Dermis microvascular lymphatic vessel endothelial cell (primary cell): ENCODE measurements around the gene LHX3. TPM values are rescaled to one million over a fixed set of nuclear protein-coding genes. Genes with fewer than 3 reads are reported as not detected.

ENCODE experiments used
- DNase-seq, 2 donors: peaks; one replicate each; pipeline versions ENCODE4 v3.0.0 to v3.0.0-alpha.2; 2010; ENCODE audit warnings: low read depth in 2 of 2
- total RNA-seq: library from RNA; depleted of rRNA; stranded (reverse); fragments of >200 nt; gene quantifications from 2 replicates; pipeline ENCODE4 v1.2.1, GENCODE V29; 2014

The LHX3 gene
- total RNA-seq, 1 donor from 2014 or later = not detected

DNA sequence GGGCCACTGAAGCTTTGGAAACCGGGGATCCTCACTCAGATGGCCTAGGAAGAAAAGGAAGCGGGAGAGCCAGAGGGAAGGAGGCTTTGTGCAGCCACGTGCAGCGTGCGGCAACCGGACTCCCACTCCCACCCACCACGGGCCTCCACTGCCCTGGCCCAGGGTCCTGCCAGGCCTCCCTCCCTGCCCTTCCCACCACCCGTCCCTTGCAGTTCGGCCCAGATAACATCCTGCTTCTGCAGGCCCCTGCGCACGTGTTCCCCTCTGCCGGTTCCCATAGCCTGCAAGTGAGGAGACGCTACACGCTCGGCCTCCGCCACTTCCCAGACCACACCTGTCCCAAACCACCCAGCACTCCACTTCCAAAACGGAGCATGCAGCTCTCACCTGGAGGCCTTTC is 4.3 kb upstream of the LHX3 start:
- DNase-seq = no peak

DNA sequence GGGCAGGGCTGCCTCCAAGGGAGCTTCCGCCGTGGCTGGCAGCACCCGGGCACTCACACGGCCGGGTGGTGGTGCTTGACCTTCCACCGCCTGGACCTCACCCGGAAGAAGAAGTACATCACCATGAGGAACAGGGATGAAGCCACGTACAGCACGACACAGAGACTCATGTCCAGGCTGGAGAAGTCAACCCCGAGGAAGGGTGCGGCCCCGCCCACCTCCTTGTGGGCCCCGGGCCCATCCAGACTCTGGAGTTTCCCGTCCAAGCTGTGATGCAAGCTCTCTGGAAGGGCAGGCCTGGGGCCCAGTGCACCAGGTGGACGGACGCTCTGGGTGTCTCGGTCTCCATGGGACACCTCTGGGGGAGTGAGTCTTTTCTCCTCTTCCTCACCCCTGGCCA is 3.7 kb upstream of the LHX3 start:
- no peak for DNase-seq

DNA sequence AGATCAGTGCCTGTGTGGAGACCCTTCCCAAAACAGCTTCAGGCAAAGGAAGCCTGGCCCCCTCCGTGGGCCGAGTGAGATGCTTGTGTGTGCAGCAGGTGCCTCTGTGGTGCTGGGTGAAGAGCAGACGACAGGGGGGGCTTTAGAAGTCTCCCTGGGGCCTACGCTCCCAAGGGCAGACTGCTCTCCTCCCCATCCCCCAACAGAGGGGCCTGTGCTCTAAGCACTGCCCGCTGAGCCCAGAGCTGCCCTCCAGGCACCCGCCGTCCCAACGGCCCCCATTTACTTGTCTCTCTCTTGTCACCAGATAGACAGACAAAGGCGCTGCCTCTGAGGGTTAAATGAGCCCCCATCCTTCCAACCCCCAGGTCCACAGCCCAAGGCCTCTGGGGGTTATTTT is 2.7 kb upstream of the LHX3 start:
- no peak for DNase-seq

DNA sequence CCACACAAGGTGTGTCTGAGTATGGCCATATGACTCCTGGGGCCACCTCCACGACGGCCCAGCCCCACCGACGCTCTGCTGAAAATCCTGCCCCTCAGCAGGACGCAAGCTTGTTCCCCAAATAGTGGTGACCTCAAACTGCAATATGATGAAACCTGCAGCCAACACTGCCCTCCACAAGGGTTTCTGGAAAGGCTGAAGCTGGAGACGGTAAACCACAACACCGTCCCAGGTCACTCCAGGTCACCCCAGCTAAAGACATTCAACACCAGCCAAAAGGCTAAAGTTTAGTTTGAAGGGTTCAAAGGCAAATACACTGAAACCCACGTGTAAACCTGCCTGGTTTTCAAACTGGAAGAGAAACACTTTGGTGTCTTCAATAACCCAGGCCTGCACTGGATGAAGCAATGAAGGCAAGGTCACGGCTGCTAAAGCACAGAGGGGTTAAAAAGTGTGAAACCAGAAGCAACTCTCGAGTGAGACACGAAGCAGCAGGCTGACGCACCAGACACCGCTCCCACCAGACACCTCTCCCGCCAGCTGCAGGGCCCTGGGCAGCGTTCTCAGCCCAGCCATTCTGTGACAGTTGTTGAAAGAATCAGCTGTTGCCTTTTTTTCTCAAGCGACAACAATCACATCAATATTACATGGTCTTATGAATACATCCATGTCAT is 1.8 kb upstream of the LHX3 start:
- DNase-seq = no peak

DNA sequence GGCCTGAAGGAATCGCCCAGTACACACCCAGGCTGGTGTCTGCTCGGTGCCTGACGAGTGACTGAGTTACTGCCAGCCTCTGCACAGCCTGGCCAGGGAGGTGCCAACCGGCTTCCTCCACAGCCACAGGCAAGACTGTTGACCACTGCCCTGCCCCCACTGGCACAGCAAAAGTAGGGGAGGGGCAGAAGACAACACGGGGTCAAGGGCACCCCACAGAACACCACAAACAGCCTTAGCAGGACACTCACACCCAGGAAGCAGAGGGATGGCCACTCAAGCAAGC is 722 bp upstream of the LHX3 start:
- no peak for DNase-seq

DNA sequence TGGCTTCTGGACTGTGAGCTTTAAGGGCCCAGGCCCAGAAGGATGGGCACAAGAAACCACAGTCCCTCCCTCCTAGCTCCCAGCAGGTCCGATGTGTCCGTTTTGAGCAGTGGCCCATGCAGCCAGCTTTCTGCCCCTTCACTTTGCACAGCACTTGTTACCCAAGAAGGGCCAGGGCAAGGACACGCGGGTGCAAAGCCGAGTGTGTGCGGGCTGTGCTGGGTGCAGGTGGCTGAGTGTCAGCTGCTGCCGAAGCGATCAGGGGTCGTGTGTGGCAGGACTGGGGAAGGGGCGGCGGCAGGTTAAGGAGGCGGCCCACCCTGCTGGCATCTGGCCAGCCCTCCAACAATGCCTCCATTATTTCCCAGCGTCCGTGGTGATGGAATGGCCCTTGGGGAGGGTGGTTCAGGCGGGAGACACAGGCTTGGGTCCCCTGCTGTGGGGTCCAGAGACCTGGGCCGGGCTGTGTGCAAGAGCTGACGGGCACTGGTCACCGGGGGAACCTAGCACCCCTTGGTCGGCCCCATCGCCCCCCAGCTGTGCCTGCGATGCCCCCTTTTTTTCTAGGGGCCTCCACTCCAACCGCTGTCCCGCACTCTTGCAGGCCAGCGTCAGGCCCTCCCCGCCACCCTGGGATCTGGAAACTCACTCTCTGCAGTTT is 653 bp downstream of the LHX3 start:
- DNase-seq = no peak

DNA sequence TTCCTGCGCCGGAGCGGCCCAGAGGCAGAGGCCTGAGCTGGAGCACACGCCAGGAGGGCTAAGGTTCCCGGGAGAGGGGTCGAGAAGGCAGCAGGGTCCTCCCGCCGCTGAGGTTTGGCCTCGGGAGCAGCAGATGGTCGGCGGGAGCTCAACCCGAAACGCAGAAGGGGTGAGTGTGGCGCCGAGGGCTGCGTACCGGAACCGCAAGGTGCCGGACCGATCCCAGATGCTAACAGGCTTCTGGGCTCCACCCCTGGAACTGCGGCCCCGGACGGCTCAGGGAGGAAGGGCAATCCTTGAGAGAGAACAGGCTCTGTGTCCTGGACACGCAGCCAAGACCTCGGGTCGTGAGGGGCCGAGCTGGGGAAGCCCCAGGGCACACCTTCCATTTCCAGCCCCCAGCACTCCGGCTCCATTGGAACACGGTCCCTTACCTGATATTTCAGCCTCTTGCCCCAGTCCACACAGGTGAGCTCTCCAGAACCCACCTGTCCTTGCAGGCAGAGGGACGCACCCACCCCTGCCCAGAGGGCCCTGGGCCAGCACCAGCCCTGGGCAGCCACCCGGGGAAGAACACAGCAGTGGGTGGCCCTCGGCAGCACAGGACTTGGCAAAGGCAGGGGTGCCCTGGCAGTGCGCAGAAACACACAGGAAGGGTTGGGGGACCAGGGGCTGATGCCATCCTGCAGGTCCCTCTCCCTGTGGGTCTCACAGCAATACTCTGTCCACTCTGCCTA is 1.4 kb downstream of the LHX3 start:
- no peak for DNase-seq

DNA sequence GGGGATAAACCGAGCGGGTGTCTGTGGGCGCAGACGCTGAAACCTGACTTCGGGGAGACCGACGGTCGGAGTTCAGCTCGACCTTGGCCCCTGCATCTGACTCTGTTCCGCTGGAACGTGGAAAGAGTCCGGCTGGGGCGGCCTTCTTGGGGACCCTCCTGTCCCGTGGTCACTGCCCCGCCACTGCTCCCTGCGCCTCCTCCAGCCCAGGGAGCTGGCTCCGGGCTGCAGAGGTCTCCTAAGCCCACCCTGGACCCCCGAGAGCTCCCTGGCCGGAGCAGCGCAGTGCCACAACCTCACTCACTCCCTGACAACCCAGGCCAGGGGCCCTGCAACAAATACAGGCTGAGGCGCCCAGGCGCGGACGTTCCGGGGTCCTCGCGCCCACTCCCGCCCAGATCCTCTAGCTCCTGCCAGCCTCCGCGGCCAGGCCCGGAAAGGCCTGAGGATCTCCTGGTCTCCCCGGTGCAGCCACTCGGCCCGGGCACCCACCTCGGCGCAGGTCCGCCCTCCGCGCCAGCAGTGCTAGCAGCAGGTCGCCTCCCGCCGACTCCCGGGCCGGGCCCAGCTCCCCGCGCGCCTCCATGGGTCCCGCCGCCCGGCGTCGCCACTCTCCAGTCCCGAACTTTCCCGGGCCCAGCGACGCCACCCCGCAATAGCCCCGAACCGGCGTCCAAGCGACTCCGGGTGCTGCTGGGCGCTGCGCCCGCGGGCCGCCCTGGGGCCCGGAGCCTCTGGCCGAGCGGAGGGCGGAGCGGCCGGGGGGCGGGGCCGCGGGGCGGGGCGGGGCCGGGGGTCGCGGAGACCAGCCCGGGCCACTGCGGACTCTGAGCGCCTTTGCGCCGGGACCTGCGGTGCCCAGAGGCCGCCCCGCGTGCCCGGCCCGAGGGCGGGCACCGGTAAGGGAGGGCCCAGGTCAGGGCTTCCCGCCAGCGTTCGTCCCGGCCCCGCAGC is 2.2 kb downstream of the LHX3 start:
- DNase-seq = no peak

DNA sequence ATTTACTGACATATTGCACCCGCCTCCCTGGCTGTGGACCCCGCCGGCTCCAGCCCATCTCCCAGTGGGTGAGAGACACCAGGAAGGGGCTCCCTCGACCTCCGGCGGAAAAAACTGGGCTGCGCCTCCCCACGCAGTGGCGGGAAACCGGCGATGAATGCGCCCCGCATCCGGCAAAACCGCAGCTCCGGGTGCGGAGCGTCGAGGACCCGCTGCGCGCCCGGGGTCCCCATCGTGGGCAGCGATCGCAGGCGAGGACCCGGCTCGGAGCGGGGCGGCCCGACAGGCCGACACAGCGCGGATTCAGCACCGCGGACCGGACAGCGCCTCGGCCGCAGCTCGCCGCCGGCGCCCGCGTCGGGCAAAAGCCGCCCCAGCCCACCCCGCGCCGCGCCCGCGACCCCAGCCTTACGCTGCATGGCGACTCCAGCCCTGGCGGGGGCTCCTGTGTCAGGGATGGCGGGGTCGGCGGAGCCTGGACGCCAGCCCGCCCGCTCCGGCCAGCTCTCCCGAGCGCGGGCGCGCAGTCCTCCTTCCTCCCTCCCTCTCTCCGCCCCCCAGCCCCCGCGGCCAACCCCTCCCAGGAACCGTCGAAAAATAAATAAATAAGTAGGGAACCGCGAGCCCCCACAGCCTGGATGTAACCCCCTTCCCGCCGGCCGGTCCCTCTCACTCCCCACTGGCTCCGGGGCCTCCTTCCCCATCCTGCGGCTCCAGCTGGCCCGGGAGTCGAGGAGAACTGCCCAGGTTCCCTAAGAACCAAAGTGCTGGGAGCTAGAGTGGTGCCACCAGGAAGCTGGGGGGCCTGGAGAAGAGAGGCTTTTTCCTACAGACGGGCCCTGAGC is 3.1 kb downstream of the LHX3 start:
- peak in 1 of 2 donors; percentile 39 for DNase-seq

DNA sequence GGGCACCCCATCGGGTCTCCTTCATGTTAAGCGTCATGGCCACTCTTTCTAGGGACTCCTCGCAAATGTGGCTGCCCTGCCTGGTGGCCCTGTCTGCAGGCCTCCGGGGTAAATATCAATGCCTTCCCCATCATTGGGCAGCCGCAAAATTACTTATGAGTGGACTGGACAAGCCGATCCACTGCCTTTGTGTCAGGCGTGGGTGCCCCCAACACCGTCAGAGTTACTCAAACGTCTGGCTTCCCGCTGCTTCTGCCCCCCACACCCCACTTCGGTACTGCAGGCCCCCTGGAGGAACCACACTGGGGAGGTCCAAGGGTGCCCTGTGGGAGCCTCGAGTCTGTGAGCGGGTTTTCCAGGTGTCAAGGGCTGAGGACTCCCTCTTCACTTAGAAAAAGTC is 3.8 kb downstream of the LHX3 start:
- no peak for DNase-seq

DNA sequence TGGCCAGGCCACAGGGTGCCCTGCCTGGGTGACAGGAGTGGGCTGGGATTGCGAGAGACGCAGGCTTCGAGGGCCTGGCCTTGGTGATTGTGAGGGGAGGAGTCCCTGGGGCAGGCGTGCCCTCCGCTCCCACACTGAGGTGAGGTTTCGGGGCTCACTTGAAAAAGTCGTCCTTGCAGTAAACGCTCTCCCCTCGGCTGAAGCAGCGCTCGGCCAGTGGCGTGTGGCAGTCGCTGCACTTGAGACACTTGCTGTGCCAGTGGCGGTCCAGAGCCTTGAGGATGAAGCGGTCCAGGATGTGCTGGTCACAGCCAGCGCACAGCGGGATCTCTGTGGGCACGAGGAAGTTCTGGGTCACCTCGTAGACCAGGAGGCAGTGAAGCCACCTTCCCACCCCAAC is 4.5 kb downstream of the LHX3 start:
- no peak for DNase-seq

DNA sequence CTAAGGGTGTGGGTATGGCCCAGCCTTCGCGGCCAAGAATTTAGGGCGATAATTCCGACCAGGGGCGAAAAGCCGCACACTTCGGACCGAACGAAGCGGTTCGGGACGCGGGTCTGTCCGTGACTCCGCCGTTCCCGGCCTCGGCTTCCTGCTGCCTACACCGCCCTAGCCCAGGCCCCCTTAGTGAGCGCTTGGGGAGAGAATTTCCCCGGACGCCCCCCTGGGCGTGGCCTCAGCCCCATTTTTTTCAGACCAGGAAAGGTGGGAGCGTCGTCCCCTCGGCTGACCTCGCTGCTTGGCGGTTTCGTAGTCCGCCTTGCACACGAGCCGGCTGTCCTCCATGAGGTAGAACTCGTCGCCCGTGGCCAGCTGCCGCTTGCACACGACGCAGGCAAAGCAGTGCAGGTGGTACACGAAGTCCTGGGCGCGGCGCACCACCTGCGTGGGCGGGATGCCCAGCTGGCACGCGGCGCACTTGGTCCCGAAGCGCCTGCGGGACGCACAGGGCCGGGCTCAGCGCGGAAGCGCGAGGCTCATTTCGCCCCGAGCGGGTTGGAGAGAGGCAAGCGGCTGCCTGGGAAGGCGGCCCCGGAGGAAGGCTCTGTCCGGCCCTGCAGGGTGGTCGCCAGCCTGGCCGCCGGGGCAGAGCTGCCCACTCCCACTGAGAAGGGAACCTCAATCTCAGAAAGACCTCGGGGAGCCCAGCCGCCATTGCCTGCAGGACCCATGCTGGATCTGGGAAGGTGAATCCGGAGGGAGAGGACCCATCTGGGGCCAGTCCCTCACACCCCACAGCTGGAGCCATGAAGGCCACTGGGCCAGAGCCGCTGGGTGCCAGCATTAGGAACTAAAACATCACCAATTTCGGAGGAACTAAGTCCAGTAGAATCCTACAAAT is 5.3 kb downstream of the LHX3 start:
- DNase-seq = no peak

DNA sequence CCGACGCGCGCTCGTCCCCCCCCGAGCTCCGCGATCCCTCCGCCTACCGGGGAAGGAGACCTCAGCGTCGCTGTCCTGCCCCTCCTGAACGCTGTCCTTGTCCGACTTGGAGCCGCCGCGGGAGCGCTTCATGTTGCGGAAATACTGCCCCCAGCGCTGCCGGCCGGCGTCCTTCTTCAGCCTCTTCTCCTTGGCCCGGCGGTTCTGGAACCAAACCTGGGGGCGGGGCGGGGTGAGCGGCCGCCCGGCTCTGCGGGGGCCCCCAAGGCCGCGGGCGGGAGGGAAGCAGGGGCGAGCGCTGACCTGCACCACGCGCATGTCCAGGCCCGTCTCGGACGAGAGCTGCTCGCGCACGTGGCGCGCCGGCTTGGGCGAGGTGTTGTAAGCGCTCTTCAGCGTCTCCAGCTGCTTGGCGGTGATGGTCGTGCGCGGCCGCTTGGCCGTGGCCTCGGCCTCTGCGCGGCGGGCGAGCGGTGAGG is 6.3 kb downstream of the LHX3 start:
- DNase-seq = peak in 1 of 2 donors; percentile 11

DNA sequence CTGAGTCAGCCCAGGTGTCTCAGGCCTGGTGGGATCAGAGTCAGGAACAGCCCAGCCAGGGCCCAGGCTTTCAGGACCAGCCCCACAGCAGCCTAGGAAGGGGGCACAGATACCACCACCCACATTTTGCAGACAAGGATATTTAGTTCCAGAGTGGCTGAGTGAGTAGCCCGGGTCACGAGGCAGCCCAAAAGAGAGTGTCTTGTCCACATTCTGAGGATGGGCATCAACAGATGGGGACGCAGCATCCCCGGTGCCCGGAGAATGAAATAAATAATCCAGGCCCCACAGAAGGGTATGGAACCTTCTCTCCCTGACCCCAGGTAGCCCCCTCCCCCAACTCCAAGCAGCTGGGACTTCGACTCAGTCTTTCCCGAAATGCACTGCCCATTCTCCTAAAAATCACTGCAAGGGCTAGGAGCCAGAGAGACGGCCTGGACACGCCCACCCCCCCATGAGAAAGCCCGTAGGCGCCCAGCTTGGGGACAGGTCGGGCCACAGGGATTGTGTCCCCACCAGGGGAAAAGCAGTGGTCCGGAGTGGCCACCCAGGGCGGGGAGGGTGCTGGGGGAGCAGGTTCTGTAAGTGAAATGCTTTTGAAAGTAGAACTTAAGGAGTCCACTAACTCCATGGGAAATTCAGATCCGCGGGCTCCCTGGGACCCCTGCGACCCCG is 6.9 kb downstream of the LHX3 start:
- DNase-seq = no peak

DNA sequence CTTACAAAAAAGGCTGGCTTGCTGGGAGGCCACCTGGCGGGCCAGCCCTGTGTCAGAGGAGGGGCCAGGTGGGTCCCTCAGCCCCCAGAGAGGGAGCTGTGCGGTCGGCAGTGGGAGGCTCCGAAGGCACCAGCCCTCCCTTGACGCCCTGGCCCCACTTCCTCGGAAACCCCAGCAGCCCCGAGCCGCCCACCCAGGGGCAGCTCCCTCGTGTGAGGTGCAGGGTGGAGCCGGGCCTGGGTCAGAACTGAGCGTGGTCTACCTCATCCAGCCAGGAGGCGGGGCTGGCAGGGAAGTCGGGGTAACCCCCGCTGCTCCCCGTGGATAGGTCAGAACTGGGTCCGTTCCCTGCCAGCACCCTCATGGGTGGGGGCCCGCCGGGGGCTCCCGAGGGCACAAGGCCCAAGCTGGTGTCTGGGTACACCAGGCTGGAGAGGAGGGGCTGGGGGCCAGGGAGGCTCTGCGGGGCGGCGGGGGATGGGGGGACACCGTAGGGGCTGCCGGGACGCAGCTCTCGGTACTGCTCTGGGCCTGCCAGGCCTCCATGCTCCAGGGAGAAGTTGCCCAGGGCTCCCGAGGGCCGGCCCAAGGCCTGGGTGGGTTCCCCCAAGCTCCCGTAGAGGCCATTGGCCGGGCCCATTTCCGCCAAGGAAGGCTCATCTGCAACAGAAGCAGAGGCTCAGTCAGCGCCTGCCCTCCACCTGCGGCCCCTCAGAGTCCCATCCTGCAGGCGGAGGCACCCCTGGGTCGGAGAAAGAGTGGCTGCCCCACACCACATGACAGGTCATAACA is 7.6 kb downstream of the LHX3 start:
- no peak for DNase-seq

DNA sequence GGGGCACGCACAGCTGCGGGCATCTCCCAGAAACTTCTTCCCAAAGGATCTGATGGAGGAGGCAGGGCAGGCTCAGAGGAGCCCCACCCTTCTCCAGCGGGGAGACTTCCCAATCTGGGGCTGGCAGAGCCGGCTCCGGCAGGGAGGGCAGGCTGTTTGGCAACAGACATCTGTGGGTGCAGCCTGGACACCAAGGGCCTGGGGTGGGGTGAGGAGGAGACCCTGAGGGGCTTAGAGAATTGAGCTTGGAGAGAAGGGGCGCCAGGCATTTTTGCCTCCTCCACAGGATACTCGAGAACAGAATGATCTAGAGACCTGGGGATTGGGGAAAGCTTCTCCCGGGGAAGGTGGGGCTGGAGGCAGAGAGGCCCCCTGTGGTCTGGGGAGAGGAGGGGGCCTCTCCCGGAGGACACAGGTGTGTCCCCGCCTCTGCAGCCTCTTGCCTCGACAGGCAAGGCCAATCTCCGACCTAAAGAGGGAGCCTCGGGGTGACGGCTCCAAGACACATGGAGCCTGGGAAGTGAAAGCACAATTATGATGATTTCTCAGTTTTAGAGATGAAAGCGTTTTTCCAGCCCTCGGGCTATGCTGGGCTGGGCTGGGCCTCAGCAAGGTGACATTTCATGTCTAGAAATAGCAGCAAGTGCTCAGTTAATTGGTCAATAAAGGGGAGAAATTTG is 8.4 kb downstream of the LHX3 start:
- no peak for DNase-seq

DNA sequence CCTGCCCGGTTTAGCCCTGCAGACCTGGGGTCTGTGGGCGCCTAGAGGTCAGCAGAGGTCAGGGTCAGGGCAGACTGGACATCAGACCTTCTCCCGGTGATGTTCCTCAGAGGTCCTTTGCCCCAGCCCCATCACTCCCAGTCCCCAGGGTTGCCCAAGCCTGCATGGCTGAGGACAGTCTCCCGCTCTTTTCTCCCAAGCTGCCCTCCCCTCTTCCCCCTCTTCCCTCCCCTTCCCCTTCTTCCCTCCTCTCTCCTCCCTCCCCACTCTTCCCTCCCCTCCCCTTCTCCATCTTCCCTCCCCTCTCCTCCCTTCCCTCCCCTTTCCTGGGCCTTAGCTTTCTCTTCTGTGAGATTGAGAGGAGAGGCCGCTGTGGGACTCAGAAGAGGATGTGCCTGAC is 10.4 kb downstream of the LHX3 start:
- no peak for DNase-seq

DNA sequence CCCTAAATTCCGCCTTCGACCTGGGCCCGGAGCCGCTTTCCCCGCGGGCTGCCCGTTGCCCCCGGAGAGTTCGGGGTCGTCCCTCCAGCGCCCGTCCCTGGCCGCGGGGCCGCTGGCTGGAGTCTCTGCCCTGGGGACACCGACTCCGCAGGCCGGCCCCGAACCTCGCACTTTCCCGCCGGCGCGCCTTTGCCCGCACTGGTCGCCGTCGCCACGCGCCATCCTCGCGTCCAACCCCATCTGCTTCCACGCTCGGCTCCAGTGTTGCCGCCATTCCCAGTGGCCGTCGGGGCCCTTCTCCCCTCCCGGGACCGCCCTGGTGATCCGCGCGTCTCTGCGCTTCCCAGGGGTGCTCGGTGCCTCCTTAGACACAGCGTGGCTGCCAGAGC is 11.0 kb downstream of the LHX3 start:
- DNase-seq = no peak
